NK-92 (cell line): ENCODE results near the gene AMELX.

Experiments used
- DNase-seq: peaks from one replicate; lab custom pipeline; 2025; ENCODE audit not compliant: unreplicated experiment; lab: John Stamatoyannopoulos, UW

AMELX gene

DNA sequence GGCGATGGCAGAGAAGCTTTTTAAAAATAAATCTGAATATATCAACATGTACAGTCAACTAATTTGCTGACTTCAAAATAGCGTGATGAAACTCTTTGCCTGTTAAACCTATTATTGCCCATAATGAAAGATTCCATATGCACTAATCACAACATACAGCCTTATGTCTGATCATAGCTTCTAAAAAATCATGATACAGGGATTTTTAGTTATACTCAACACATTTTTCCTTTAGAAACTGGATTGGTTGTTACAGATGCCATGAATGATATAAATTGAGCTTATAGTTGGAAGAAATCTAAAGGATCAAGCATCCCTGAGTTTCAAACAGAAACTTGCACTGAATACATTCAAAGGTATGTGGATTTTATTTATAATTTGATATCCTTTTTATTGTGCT lies at the start of gene AMELX:
AMELX (plus strand) TSS at position 301 of the 400 bp plus-strand sequence. CDS start 1,376 bp downstream, outside the sequence.
- no peak for DNase-seq

DNA sequence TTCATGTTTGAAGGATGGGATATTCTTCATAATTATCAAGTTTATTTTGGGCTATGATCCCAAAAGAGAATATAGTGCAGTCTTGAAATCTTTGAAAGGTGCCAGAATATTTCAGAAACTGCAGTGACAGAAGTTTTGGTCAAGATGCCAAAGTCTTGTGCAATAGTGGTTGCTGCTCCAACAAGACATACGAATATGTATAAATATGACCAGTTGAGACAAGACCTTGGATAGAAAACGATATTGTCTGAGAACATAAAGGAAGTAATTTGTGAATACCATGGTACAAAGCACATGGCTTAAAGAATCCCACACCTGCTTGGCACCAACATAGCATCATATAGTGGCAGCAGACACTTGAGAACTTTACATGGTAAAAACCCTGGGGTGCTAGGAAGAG lies 48.6 kb upstream of the AMELX start:
- DNase-seq: no peak

DNA sequence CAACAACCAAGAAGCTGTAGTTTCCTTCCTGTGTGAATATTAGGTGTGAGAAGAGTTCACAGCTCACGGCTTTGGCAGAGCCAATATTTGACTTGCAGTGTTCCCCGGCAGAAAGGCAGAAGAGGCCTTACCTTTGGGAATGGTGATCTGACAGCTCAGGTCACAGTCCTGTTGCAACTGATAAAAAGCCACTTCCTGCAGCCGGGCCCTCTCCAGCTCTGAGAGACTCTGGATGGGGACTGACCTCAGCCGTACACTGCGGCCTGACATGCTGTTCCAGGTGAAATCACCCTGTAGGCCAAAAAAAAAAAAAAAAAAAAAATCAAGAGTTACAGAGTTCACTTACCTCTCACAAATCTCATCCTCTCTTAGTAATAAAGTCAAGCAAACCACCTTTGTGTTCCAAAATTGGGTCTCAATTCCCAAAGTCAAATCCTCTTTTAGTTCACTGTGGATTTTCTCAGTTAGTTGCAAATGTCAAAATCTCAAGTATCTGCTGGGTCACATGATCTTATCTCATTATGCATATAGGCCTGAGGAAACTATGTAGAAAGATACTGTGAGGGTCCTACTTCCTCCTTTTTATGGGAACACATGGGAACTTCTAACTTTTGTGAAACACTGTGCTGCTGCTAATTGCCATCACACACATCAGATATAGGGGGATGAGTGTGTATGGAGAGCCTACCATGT lies 38.6 kb upstream of the AMELX start:
- no peak for DNase-seq

DNA sequence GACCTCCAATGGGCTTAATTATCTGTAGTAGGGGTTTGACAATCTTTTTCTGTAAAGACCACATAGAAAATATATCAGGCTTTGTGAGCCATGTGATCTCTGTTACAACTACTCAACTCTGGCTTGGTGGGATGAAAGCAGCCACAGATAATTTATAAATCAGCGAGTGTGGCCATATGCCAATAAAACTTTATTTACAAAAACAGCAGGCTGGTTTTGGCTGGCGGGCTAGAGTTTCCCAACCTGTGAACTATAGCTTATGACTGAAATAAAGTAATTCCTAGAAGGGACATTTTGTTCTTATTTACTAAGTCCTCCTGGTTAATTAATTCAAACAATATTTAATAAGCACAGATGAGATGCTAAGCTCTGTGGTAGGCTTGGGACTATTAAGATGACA lies 35.9 kb upstream of the AMELX start:
- DNase-seq: no peak

DNA sequence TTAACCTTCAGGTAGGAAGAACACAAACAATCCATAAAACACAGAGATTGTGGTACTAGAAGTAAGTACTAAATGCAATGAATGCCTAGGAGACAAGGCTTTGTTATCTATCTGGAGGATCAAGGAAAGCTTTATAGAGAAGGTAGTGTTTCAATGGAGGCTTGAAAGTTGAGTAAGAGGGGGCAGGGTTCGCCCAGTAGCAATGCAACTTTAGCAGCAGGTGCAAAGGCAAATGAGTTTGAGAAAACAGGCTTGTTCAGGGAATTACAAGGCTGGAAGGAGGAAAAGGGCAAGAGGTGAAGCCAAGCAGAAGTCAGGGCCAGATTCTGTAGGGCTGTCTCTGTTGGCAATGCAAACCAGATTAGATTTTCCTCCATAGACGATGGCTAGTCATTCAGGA lies 35.5 kb upstream of the AMELX start:
- no peak for DNase-seq

DNA sequence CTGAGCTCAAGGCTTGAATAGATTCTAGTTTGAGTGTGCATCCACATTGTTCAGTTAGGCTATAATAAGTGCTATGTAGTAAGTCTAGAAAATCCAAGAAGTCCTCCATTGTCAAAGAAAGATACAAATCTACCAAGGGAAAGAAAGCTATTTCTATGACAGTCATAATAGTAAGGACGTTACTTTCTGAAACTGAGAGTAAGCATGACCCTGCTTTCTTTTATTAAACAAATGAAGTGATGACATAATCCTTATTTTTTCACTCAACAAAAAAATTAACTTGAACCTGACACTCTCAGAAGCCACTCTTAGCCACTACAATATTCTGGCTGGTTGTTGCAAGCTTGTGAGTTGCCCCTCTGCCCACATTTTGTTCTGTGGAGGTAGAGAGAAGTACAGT lies 33.8 kb upstream of the AMELX start:
- no peak for DNase-seq

DNA sequence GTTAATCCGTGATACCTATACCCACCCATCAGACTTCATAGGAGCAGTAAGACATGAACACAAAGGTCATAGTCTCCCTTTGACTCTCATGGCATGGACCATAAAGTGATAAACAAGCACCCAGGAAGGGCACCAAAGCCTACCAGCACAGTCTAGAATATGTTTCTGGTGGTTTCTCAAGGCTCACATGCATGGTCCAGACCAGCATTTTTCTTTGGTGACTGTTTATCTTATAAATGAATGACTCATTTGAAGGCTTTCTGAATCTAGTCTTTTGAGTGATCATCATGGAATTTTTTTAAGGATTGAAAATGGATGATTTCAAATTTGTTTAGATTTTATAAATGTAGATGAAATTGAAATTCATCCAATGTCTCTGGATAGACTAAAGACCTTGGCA lies 32.0 kb upstream of the AMELX start:
- no peak for DNase-seq

DNA sequence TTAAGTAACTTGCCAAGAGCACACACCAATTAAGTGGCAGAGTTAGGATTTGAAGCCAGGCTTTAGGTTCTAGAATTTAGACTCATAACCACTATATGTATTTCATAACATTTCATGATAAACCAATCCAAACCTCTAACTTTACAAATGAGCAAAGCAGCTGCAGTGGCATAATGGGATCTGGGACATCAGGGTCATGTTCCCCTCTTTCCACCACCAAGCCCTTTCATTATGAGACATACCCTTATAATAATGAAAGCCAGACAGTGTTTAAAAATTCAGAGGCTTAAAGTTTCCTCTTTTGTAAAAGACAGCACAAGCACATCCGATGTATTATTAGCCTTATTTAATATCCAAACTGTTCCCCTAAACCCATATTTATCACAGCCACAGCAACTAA lies 28.3 kb upstream of the AMELX start:
- DNase-seq: no peak

DNA sequence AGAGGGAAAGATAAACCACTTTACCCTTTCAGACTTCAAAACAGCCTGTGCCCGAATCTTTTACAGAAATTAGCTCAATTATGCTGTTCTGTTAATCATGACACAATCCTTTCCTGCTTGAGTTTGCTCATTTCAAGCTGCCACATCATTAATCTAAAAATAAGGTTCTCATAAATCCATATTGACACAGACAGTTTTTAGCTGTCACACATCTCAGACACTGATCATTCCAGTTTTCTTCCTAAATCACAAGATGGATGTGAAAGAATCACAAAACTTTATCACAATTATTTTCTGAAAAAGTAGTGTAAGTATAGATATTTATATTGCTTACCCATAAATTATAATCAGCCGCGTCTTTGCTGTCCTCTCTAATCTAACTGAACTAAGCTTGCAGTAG lies 27.9 kb upstream of the AMELX start:
- no peak for DNase-seq

DNA sequence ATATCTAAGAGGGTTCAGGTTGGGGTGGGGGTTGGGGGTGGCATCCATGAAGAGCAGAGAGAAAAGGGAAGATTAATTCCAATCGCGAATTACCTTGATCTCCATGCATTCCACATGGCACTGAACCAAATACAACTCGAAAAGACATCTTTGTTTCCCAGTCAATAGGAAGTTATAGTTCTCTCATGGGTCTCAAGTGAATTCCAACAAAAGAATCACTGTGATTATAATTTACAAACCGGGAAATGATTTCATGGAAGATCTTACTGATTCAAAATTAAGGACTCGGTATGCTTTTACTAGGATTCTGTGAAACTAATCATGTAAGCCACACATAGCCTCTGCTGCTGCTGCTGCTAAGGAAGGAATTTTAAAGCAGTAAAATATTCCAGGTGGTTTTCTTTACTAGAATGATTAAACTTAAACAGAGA lies 26.6 kb upstream of the AMELX start:
- DNase-seq: no peak

DNA sequence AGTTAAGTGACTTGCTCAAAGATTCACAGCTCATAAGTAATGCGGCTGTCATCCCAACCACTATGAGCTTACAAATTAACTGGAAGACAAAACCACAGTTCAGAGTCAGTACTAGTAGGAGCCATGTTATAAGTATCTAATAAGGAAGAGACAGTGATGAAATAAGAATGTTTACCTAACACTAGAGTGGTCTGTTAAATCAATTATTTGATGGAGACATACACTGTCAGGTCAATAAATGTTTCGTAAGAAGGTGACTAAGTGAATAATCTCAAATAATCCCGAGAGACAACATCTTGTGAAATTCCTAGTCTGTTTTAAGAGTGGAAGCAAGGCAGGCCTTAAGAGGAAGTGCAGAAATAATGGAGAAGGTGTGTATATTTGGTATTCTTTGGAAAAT lies 25.8 kb upstream of the AMELX start:
- DNase-seq: no peak

DNA sequence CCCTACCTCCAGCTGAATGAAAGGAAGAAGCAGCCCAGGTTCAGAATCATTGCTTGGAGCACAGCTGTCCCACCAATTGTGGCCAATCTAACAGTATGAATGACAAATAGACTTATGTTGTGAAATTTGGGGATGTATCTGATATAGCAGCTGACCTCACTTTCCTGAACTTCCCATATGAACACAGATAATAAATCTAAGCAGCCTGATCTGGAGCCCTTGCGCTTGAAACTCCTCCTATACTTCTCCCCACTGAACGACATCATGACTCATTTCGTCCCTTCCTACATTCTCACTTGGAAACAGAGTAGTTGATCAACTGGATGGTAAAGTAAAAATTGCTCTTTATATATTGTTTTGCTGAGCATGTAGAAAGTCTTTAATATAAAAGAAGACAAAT lies 24.2 kb upstream of the AMELX start:
- DNase-seq: no peak

DNA sequence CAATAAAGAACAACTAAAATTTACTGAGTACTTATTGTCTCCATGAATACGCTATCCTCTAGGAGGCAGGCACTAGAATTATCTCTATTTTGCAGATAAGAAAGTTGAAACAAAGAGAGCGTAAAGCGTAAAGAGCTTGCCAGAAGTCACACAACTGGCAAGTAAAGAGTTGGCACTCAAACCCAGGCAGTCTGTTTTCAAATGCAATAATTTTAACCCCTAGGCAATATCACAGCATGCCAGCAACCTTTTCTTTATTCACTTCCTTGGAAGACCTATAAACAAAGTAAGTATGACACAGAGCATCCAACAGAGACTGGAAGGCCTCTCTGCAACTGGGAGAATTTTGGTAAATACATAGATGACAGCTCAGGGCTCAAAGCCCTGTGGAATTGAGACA lies 23.2 kb upstream of the AMELX start:
- no peak for DNase-seq

DNA sequence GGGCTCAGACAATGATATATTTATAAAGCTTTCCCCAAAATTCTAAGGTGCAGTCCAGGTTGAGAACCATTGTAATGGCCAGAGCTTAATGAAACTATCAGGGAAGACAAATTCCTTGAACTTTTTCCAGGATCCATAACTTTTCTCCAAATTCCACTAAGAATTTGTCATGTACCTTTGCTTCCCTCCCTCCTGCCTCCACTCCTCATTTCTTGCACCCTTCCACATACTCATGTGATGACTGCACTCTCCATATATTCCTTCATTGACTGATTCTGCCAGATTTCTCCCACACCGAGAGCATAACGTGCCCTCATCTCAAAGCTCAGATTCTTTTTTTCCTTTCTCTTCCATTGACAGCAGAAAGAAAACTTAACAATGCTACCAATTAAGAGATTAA lies 20.9 kb upstream of the AMELX start:
- DNase-seq: no peak

DNA sequence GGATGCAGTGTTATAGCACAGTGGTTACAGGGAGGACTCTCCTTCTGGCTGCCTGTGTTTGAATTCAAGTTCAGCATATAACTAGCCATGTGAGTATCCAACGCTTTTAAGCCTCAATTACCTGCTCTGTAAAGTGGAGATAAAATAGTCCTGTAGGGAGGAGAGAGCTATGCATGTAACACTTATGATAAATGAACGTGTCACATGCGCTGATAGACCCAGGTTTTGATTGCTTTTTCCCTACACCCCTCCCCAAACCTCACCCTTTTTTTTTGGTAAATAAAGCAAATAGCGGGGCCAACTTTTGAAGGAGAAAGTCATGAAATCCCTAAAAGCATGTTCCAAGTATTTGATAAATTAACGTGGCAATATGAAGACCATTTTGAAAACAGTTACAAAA lies 20.4 kb upstream of the AMELX start:
- DNase-seq: no peak

DNA sequence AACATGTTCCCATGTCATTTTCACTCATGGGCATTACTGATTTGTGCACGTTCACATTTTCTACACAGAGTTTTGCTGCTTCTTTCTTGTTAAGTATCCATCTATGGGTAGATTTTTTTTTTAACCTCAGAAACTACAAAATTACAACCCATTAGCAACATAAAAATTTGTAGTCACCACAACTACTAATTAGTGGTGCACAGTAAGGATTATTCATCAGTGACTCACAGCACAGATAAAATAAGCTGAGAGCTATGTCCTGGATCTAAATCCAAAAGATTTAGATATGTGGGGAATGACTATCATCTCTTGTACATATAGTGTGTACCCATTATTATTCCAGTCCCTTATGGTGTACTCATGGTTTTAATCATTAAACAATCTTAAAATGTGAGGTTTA lies 19.7 kb upstream of the AMELX start:
- no peak for DNase-seq

DNA sequence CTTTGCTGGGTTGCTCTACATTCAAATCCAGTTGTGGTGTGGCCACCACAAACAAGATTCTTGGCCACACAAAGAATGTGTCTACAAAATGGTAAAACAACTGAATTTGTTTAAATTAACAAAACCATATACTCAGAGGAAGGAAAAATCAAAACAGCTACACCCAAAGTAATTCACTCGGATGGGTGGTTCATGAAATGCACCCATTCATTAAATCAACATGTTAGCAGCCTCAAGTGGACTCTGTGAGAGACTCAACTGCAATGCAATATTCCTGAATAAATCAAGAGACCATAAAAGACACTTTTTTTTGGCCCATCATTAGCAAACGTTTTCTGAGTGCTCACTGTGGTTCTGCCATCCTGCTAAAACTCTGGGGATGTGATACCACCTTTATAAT lies 11.2 kb upstream of the AMELX start:
- DNase-seq: no peak

DNA sequence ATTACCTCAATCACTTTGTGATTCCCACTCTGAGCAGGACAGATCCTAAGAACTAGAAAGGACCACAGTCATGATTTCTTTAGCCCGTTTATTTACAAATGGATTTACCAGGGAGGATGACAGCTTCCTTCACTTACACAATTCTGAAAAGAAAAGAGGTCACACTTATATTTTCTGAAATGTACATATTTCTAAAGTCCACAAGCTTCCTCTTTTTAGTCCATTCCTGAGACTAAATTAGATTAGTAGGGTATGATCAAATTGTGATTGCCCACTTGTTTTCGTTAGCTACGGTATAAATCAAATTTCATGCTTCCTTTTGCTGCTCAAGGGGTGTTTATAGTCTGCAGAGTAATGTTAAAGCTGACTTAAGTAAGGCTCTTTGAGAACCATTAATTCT lies 7.6 kb upstream of the AMELX start:
- no peak for DNase-seq

DNA sequence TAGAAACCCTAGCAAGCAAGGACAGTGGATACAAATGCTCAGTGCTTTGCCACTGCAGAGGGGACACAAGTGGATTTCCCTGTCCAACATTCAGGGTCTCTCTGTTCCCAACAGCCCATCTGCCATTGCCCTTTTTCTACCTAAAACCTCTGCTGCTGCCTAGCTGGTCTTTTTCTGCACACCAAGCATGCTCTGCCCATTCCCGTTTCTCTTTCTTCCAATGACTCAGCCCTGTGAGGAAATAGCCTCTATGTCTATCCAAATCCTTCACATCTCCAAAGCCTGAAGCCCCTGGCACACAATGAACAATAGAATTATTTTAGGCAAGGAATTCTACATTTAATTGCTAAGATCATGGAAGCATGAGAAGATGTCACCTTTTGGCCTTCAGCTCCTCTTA lies 5.7 kb upstream of the AMELX start:
- DNase-seq: no peak

DNA sequence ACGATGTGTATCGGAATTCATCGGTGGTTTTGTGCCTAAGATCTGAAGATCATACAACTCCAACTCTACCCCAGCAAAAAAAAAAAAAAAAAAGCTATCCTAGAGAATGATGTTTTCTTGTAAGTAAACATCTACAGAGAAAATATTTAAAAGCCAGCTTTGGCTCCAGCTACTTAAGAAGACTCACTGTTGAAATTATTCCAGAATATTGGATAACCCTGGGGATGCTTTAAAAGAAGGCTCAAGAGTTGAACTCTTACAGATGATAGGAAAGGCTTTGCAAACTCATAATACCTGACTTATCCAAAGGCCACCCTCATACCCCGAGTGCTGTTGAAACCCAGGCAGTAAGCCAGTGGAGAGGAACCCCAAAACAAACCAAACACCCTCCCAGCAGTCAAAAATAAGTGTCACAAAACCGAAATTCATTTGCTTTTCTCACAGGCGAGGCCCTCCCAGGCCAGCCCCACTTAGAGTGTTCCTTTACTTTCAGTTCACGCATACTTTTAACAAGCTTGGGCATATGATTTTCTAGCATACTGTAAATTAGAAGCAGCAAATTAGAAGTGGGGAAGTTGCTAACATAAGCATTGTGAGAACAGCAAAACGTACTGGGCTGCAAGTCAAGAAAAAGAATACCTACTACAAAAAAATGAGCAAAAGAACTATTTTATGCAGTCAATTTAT lies 2.7 kb upstream of the AMELX start:
- no peak for DNase-seq

DNA sequence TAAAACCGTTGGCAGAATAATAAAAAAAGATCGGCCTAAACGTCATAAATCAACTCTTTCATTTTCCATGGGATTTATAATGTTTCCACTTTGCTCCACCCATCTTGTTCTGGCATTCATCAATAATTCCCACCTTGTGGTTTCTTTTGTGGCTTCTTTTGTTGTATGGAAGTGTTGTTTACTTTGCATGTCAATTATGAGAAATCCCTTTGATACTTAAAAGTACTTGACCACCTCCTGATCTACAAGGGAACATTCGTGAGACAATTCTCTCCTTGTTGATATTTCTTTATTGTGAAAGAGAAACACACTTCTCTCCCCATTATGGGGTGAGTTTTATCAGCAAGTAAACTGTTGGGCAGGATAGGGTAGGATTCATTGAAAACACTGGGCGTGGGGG lies 2.8 kb downstream of the AMELX start:
- no peak for DNase-seq

DNA sequence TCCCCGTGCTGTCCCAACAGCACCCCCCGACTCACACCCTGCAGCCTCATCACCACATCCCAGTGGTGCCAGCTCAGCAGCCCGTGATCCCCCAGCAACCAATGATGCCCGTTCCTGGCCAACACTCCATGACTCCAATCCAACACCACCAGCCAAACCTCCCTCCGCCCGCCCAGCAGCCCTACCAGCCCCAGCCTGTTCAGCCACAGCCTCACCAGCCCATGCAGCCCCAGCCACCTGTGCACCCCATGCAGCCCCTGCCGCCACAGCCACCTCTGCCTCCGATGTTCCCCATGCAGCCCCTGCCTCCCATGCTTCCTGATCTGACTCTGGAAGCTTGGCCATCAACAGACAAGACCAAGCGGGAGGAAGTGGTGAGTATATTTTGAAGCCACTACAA lies 5.4 kb downstream of the AMELX start:
- no peak for DNase-seq

DNA sequence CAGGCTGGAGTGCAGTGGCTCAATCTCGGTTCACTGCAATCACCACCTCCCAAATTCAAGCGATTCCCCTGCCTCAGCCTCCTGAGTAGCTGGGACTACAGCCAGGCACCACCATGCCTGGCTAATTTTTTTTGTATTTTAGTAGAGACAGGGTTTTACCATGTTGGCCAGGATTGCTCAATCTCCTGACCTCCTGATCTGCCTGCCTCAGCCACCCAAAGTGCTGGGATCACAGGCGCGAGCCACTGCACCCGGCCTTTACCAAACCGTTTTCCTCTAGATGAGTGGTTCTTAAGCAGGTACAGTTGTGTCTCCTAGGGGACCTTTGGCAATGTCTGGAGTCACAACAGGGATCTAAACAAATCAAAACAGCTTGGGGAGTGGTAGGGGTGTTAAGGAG lies 11.6 kb downstream of the AMELX start:
- DNase-seq: no peak
